Ascending aorta (tissue), 2 donors: Measurements from ENCODE around the gene FAM124A. TPM values are rescaled to one million over a fixed set of nuclear protein-coding genes. Genes with fewer than 3 reads are reported as not detected.

Experiments used
- DNase-seq, 2 donors: peaks; one replicate each; pipeline ENCODE4 v3.0.0-alpha.2; 2019; ENCODE audit warnings: low spot score in 2 of 2
- H3K27ac ChIP-seq, 2 donors: fragments of 200-600 bp; sonication (generic); one replicate each; pipeline ENCODE4 v1.5.1; 2016 to 2017; ENCODE audit warnings: mild to moderate bottlenecking in 1 of 2
- H3K27me3 ChIP-seq: fragments of 200-600 bp; sonication (generic); one replicate; pipeline ENCODE4 v1.5.1; 2017
- H3K36me3 ChIP-seq, 2 donors: fragments of 200-600 bp; sonication (generic); one replicate each; pipeline ENCODE4 v1.5.1; 2016
- H3K4me1 ChIP-seq, 2 donors: fragments of 200-600 bp; sonication (generic); one replicate each; pipeline ENCODE4 v1.5.1; 2016 to 2017; ENCODE audit warnings: mild to moderate bottlenecking in 1 of 2
- H3K4me3 ChIP-seq, 2 donors: fragments of 200-600 bp; sonication (generic); one replicate each; pipeline ENCODE4 v1.5.1; 2016 to 2017; ENCODE audit warnings: mild to moderate bottlenecking in 1 of 2
- H3K9me3 ChIP-seq, 2 donors: fragments of 200-600 bp; sonication (generic); one replicate each; pipeline ENCODE4 v1.5.1; 2016
- intact Hi-C: fragments of 100-400 bp; cut with DNase I; formaldehyde crosslinking; loops from one replicate; pipeline ENCODE4 v1.15.1; 2023
- total RNA-seq: library from RNA; depleted of rRNA; stranded (reverse); fragments of >200 nt; gene quantifications from one replicate; pipeline ENCODE4 v1.1.0, GENCODE V29; 2016
- TF ChIP-seq, protein P1 (sequence below), 3 experiments: fragments of 200-600 bp in 2 of 3; fragments of 450-650 bp in 1 of 3; sonication (generic) in 2 of 3; IDR thresholded peaks; one replicate each; pipeline ENCODE4 v1.5.1; 2016 to 2019; ENCODE audit warnings: antibody characterized with exemption in 3 of 3, mild to moderate bottlenecking in 1 of 3, moderate library complexity in 1 of 3

The FAM124A gene
- total RNA-seq, 1 donor from 2014 or later = 22.4 TPM

DNA sequence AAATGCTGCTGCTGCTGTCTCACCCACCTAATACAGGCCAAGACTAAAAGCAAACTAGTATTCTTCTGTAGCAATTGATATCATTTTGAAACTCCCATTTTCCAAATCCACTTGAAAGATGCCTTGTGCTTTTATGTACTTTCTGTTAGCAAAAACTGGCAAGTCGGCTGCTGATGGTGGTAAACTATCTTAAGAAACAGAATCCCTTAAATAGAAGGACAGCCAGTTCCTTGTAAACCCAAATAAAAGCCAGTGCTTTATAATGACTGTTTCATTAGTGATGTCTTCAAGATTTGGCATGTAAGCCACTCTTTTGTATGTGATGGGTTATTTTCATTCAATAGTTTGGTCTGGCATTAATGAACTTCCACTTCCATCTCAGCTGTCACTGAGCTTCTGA lies 5.2 kb downstream of the FAM124A start:
- Histone ChIP-seq H3K4me3 (no peak overlapping the region), H3K36me3 (no peaks in the 10 kb centered on the region), H3K4me1 (no peaks in the 10 kb centered on the region), H3K9me3 (no peaks in the 10 kb centered on the region), H3K27me3 (no peaks in the 10 kb centered on the region), H3K27ac (no peak overlapping the region)
- TF ChIP-seq, protein P1, sequence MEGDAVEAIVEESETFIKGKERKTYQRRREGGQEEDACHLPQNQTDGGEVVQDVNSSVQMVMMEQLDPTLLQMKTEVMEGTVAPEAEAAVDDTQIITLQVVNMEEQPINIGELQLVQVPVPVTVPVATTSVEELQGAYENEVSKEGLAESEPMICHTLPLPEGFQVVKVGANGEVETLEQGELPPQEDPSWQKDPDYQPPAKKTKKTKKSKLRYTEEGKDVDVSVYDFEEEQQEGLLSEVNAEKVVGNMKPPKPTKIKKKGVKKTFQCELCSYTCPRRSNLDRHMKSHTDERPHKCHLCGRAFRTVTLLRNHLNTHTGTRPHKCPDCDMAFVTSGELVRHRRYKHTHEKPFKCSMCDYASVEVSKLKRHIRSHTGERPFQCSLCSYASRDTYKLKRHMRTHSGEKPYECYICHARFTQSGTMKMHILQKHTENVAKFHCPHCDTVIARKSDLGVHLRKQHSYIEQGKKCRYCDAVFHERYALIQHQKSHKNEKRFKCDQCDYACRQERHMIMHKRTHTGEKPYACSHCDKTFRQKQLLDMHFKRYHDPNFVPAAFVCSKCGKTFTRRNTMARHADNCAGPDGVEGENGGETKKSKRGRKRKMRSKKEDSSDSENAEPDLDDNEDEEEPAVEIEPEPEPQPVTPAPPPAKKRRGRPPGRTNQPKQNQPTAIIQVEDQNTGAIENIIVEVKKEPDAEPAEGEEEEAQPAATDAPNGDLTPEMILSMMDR (IDR thresholded peaks at IDR 0.05) = no peak
- intact Hi-C loops = loop anchor here (10.0 kb wide), 1 partner anchor 227 kb away; the partner anchor contains the start of gene INTS6
- no peak for DNase-seq

DNA sequence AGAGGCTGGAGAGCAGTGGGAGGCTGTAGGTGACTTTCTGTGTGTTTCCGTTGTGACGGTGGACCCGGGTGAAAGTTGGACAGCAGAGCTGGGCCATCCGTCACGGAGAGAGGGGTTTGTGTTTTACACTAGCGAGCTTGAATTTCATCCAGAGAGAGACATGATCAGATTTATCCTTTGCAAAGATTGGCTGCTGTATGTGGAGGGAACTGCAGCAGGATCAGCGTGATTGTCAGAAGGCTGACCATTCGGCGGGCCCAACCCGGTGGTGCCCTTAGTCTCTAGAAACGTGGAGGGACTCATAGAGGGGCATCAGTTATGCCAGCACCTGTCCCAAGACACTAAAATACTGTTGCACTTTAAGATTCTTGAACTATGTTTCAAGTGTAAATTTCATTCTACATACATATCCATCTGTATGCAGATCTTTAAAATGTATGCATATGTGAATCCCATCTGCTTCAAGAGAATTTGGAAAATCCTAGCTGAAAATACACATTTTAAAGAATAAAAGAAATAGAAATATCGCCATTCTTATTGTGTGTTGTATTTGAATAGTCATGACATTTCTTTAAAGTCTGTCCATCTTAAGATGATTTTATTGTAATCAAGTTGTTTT lies 7.0 kb downstream of the FAM124A start:
- no peak for DNase-seq
- no peaks in the 10 kb centered on the region for H3K9me3 ChIP-seq
- H3K4me1 ChIP-seq = no peaks in the 10 kb centered on the region
- H3K4me3 ChIP-seq = no peak overlapping the region
- no peaks in the 10 kb centered on the region for H3K27me3 ChIP-seq
- TF ChIP-seq, protein P1 (IDR thresholded peaks at IDR 0.05) = no peak
- intact Hi-C loops = loop anchor here (10.0 kb wide), 1 partner anchor 226 kb away; the partner anchor contains the start of gene INTS6
- no peak overlapping the region for H3K27ac ChIP-seq
- no peaks in the 10 kb centered on the region for H3K36me3 ChIP-seq

DNA sequence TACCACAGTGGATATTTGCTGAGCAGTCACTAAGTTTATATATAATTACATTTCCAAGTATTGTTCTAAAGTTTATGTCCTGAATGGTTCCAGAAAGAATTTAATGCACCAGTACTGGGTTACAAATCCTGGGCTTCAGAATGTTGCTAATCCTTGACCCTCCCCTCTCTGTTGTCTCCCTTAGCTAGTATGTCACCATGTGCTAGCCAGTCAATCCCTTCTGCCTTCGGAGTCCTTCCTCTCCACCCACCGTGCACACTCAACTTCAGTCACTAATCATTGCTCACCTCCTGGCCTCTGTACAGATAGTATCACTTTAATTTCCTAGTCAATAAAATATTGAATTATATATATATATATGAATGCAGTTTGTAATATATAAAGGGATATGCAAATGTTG lies 7.5 kb downstream of the FAM124A start:
- Histone ChIP-seq H3K4me3 (no peak overlapping the region), H3K4me1 (no peaks in the 10 kb centered on the region)
- TF ChIP-seq, protein P1 (IDR thresholded peaks at IDR 0.05) = no peak

DNA sequence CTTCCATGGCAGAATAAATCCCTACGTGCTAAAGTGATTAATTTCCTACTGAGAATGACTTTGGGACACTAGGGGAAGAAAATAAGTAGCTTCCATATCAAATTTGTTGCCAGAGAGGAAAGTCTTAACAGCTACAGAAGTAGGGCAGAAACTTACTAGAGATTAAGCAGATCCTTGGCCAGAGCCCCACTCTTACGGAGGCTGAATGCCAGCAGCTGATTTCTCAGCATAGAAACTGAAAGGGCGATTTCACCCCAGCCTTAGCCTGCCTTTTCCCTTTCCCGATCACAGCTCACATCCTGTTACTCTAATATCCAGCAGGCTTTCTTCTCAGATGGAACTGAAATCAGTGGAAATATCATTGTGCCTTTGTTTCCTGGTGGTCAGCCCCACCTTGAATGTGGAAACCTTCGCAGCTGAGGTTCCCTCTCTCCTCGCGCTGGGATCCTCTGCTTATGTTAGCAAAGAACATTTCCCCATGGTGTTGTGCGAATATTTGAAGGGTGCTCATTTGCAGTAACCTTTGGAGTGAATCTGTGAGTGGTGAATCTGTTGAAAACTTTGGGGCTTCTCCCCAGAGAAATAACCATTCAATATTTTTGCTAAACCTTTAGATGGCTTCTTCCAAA lies 8.4 kb downstream of the FAM124A start:
- H3K27ac ChIP-seq = peak overlapping the region; percentile 47 to 62
- no peaks in the 10 kb centered on the region for H3K36me3 ChIP-seq
- H3K27me3 ChIP-seq = no peaks in the 10 kb centered on the region
- TF ChIP-seq, protein P1 (IDR thresholded peaks at IDR 0.05) = no peak
- no peaks in the 10 kb centered on the region for H3K4me1 ChIP-seq
- peak overlapping the region; percentile 31 to 56 for H3K4me3 ChIP-seq
- DNase-seq = peak in 1 of 2 donors; percentile 71
- intact Hi-C loops = no loop called here
- H3K9me3 ChIP-seq = no peaks in the 10 kb centered on the region

More for the DNA sequence above, 7.5 kb downstream of the FAM124A start:
- DNase-seq = no peak
- Histone ChIP-seq H3K9me3 (no peaks in the 10 kb centered on the region), H3K27me3 (no peaks in the 10 kb centered on the region), H3K36me3 (no peaks in the 10 kb centered on the region), H3K27ac (no peak overlapping the region)
- intact Hi-C loops = loop anchor here (10.0 kb wide), 1 partner anchor 225 kb away; the partner anchor contains the start of gene INTS6

DNA sequence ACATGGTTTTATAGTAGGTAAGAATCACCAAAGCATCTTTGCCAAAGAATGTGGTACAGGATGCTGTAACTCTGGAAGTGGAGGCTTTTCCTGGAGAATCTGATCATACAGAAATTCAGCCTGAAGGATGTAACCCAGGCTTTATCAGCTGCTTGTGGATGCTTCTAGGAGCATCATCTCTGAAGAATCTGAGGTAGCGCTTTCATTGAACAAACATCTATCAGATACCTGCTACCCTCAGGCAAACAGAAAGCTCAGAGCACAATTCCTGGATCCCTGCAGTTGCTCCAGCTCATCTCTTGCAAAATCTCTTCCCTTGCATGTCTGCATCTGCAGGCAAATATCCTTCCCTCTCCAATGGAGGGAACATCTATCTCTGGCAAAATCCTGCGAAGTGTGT lies 9.3 kb downstream of the FAM124A start:
- H3K4me3 ChIP-seq = no peak overlapping the region
- no peaks in the 10 kb centered on the region for H3K27me3 ChIP-seq
- no peak for DNase-seq
- H3K9me3 ChIP-seq = no peaks in the 10 kb centered on the region
- H3K36me3 ChIP-seq = no peaks in the 10 kb centered on the region
- intact Hi-C loops = no loop called here
- TF ChIP-seq, protein P1 (IDR thresholded peaks at IDR 0.05) = no peak
- H3K4me1 ChIP-seq = no peaks in the 10 kb centered on the region
- no peak overlapping the region for H3K27ac ChIP-seq
